GM19238 (cell line): ENCODE results near the gene FOXR1.
"Not testable (repeated sequence)": the region's sequence is repeated elsewhere in the genome, so short reads cannot be mapped to it uniquely, and the experiment has no call there.

Source experiments
- DNase-seq: peaks from one replicate; pipeline ENCODE4 v3.0.0; 2011; ENCODE audit warnings: low spot score; ENCODE audit not compliant: insufficient read length

FOXR1 gene

DNA sequence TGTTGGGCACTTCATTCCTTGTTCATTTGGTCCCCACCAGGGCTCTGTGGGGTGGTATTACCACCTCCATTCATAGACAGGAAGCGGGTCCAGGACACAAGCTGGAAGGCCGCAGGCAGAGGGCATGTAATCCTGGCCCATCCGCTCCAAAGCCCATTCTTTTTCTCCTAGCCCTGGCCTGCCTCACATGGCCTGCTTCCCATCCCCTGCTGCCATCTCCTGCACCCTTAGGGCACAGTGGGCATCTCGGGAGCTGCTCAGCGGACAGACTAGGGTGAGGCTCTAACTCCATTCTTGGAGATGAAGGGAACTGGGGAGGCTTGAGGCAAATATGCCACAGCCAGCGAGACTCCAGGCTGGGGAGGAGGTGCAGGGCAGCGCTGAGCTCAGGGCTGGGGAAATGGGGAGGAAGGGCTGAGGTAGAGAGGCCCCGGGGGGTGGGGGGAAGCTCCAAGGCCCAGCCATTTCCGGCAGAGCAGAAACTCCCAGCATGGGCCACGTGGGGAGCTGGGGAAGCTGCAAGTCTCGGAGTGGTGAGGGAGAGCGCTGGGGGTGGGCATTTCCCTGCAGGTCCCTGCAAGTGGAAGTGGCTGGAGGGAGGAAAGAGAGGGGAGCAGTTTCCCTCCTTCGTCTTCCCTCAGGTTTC is 31.5 kb upstream of the FOXR1 start:
- DNase-seq, result peak; percentile 62

DNA sequence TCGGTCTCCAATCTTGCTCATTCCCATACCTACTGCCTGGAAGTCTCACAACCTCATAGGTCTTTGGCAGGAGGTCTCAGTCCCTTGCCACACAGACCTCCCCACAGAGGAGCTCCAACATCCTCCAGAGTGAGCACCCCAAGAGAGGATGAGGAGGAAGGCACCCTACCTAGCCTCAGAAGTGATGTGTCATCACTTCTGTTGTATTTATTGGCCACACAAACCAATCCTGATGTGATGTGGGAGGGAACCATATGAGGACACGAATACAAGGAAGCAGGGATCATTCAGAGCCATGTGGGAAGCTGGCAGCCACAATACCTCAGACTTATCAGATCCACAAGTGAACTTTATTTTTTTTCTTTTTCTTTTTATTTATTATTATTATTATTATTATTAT is 24.5 kb upstream of the FOXR1 start:
- no peak for DNase-seq

DNA sequence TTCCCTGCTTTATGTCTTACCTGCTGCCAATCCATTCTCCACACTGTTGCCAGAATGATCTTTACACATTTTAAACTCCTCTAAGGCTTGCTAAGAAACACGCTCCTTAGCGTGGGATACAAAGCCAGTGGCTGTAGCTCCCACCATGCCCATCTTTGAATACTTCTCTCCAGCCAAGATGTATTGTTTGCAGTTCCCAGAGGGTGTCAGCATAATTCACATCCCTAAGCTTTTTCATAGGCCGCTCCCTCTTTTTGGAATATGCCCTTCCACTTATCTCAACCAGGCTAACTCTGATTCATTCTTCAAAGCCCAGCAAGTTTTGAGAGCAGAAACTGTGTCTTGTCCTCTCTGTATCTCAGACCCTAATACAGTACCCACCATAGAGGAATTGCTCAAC is 23.6 kb upstream of the FOXR1 start:
- DNase-seq, result no peak

DNA sequence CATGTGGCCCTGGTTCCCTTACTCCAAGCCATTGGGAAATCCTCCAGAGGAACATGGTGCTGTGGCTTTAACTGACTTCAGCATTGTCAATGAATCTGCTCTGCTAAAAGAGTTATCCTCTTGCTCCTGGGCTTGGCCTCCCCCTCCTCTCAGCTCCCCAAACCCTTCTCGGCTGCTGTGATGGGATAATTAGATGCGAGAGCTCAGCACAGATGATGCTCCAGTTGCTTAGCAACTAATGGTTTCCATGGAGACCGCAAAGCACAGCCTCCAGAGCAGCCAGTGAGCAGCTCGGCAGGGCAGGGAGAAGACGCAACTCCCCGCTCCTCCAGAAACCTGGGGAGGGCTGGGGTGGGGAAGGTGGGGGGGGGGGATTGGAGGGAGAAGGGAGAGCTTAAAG is 18.3 kb upstream of the FOXR1 start:
- DNase-seq, result no peak

DNA sequence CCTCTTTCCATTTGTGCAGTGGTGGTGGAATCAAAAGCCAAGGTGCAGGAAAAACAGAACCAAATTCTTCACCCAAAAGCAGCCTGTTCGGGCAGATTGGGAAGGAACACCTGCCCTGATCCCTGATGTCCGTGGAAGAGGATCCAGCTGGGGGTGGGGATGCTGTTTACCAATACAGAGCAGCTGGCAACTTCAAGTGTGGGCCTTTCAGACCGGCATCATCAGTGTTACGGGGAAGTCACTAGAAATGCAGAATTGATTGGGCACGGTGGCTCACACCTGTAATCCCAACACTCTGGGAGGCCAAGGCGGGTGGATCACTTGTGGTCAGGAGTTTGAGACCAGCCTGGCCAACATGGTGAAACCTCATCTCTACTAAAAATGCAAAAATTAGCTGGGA is 17.6 kb upstream of the FOXR1 start:
- DNase-seq, result not testable (repeated sequence)

DNA sequence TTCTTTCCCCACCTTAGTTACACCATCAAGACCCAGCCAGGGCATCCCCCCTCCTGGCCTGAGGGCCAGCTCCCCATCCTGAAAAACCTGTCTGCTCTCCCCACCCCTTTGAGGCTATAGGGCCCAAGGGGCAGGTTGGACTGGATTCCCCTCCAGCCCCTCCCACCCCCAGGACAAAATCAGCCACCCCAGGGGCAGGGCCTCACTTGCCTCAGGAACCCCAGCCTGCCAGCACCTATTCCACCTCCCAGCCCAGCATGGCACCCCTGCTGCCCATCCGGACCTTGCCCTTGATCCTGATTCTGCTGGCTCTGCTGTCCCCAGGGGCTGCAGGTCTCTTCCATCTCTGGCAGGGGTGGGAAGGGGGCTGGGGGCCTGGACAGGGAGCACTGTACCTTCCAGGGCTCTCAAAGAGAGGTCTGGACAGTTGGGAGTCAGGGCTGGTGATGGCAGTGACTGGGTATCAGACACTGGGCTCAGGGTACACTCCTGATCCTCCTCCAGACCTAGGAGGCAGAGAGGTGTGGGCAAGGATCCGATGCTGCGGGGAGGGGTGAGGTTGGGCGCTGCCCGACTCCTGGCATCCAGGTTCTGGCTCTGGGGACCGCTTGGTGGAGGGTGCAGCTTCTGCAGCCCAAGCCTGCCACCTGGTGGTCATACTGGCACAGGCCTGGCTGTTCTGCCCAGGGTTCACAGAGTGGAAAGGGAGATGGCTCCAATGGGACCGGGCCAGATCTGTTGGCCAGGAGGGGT is 15.3 kb upstream of the FOXR1 start, which contains the start of gene UPK2:
Gene UPK2 (plus strand): TSS at position 205 of the 753 bp plus-strand sequence. CDS start 53 bp downstream, at position 258.
- peak; percentile 89 for DNase-seq

DNA sequence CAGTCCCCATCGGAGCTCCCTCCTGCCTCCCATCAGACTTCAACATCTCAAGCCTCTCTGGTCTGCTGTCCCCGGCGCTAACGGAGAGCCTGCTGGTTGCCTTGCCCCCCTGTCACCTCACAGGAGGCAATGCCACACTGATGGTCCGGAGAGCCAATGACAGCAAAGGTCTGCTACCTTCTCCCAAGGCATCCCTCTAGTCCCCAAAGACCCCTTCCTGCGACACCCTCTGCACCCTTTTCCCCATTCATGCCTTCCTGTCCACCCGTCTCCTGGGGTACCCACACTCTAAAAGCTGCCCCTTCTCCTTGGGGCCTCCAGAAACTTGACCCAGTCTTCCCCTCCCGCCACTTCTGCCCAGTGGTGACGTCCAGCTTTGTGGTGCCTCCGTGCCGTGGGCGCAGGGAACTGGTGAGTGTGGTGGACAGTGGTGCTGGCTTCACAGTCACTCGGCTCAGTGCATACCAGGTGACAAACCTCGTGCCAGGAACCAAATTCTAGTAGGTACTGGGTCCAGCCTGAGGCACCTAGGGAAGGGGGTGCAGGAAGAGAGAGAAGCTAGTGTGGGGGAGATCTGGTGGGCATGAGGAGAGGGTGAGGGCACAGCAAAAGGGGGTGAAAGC is 14.6 kb upstream of the FOXR1 start:
- no peak for DNase-seq

DNA sequence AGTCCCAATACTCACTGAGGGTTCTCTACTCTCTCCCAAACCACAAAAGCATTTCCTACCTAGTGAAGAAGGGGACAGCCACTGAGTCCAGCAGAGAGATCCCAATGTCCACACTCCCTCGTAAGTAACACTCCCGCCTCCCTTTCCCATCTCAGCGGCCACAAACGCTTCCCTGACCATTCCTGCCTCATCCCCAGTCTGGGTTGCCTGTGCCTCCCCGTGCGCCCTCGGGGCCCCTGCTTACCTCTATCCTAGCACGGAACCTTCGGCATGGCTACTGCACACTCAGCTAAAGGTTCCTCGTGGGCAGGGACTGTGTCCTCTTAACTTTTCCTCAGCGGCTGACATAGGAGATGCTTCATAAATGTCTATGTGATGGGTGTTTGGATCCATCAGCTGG is 14.0 kb upstream of the FOXR1 start:
- no peak for DNase-seq

DNA sequence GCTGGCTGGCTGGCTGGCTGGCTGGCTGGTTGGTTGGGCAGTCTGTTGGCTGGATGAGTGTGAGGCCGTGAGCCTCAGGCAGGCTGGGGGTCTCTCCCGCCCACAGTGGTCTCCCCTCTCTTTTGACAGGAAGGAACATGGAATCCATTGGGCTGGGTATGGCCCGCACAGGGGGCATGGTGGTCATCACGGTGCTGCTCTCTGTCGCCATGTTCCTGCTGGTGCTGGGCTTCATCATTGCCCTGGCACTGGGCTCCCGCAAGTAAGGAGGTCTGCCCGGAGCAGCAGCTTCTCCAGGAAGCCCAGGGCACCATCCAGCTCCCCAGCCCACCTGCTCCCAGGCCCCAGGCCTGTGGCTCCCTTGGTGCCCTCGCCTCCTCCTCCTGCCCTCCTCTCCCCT is 13.6 kb upstream of the FOXR1 start:
- DNase-seq, result no peak

DNA sequence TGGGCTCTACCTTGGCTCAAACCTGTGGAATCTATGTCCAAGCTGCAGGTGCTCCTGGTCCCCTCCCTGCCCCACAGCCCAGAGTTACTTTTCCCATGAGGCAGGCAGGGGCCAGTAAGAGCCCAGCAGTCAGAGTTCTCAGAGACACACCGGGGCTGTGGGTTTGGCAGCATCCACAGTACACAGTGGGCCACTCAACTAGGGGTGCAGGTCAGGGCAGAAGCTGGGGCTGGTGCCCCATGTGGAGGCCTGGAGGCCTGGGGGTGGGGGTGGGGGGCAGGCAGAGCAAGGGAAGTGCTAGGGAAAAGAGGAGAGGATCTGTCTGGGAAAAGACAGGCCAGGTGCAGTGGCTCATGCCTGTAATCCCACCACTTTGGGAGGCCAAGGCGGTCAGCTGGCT is 13.0 kb upstream of the FOXR1 start:
- DNase-seq, result no peak

DNA sequence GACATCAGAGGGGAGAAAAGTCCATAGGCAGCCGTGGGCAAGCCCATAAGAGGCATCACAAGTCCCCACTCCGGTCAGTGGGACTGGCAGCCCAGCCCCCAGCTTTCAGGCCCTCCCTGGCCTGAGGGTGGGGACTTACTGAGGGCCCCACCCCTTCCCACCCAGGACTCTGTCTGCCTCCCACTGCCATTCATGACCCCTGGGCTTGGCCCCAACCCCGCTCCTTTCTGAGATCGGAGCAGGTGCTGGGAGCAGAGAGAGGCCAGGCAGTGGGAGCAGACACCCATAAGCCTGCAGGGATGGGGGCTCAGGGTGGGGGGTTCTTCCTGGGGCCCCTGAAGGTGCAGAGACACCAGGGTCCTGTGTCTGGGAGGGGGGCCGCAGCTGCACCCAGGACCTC is 10.4 kb upstream of the FOXR1 start:
- no peak for DNase-seq

DNA sequence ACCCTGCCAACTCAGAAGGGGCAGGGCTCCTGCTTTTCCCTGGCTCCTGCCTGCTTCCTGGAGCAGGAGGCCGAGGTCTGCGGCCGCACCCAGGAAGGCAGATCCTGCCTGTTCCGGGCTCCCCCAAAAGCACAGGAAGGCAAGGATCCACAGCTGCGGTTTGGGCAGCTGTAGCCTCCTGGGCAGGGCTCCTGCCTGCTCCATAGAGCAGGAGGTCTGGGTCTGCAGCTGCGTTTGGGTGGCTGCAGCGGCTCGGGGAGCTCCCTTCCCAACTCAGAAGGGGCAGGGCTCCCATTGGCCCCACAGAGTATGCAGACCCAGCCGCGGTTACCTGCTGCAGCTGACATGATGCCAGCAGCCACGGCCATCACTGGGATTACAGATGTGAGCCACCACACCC is 10.0 kb upstream of the FOXR1 start:
- DNase-seq, result no peak

DNA sequence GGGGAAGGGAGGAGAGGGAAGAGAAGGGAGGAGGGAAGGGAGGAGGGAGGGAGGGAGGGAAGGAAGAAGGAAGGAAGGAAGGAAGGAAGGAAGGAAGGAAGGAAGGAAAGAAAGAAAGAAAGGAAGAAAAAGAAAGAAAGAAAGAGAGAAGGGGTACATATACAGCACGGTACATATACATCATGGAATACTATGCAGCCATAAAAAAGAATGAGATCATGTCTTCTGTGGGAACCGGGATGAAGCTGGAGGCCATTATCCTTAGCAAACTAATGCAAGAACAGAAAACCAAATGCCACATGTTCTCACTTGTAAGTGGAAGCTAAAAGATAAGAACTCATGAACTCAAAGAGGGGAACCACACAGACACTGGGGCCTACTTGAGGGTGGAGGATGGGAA is 2.1 kb upstream of the FOXR1 start:
- not testable (repeated sequence) for DNase-seq

DNA sequence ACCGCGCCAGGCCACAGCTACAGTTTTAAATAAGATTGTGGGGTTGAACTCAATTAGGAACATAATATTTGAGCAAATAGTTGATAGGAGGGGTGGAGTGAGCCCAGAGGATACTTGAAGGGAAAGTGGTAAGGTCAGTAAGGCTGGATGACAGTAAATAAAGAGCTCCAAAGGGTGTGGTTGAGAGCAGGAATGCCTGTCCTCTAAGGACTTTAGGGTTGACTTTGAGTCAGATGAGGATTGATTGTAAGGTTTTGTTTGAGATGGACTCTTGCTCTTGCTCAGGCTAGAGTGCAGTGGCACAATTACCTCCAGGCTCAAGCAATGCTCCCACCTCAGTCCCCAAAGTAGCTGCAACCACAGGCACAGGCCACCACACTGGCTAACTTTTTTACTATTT is 2.4 kb downstream of the FOXR1 start:
- DNase-seq, result no peak

DNA sequence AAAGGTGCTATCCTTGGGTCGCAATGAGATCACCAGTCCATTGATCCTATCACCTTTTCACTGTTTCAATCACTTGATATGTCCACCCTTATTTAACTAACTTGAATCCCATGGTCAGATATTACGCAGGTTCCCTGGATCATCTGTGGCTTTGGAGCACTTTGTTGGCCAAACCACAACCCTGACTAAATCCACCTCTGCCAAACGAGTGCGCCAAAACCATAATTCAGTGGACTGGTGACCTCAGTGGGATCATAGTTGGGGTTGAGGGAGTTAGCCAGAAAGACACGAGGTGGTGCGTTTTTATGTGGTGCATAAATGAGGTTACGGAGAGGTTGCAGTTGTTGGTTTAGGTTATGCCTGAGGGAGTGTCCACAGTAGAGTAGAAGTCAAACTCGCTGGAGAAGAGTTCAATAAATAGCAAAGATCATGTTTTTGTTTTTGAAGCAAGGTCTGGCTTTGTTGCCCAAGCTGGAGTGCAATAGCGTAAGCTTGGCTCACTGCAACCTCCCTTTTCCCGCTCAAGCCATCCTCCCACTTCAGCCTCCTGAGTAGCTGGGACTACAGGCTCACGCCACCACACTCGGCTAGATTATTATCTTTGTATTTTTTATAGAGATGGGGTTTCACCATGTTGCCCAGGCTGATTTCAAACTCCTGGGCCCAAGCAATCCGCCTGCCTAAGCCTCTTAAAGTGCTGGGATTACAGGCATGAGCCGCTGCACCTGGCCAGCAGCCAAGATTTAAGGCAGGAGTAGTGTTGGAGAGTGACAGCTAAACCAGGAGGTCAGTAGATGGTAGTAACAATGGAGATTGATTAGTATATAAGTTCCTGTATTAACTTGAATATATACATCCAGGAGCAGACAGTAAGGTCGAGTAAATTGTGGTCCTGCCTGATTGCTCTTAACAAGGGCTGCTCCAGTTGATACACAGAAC is 4.5 kb downstream of the FOXR1 start:
- no peak for DNase-seq

DNA sequence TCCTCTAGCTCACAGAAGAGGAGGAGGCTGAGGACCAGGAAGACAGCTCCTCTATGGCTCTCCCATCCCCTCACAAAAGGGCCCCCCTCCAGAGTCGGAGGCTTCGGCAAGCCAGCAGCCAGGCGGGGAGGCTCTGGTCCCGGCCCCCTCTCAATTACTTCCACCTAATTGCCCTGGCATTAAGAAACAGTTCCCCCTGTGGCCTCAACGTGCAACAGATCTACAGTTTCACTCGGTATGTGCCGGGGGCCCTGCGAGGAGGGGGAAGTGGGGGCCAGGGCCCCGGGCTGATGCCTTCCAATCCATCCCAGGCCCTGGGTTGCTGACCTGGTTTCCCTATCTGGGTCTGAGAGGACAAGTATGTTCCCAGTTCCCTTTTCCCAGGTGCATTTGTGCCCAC is 7.9 kb downstream of the FOXR1 start:
- DNase-seq, result no peak

DNA sequence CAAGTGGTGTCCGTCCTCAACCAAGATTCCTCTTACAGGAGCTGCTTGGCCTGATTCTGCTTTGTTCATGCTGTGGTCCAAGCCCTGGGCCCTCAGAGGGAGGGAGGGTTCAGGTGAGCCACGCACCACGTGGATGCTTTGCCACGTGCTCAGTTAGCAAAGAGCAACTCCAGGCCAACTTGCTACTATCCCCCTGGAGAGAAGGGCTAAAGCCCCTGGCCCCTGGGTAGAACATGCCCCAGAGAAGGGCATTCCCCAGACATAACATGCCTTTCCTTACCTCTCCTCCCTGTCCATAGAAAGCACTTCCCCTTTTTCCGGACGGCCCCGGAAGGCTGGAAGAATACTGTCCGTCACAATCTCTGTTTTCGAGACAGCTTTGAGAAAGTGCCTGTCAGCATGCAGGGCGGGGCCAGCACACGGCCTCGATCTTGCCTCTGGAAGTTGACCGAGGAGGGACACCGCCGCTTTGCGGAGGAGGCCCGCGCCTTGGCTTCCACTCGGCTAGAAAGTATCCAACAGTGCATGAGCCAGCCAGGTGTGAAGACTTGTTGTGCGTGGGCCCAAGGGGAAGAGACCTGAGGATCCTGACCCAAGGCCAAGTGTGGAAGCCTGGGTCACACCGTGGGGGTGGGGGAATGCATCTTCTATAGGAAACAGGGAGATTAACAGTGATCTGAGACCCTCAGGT is 8.8 kb downstream of the FOXR1 start:
- DNase-seq, result no peak

DNA sequence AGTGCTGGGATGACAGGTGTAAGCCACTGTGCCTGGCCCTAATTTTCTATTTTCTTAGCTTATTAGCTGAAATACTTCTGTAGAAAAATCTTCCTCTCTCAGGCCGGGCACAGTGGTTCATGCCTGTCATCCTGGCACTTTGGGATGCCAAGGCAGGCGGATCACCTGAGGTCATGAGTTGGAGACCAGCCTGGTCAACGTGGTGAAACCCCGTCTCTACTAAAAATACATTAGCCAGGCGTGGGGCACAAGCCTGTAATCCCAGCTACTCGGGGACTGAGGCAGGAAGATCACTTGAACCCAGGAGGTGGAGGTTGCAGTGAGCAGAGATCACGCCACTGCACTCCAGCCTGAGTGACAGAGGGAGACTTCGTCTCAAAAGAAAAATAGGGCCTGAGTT is 12.8 kb downstream of the FOXR1 start:
- DNase-seq, result not testable (repeated sequence)

DNA sequence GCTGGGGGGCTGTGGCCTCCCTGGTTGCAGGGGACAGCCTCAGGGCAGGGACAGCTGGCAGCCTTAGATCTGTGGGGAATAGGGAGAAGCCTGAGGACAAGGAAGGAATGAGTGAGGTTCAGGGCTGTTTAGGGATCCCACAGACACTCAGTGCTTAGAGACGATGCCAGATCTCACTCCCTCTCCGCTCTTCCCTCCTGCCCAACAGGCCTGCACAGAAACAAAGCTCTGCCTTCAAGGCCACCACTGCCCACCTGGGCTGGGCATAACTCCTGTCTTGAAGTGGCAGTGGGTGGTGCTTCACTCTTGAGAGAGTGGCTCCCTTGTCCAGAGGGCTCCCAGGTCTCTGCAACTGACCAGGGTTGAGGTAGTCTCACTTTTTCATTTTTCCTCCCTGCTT is 13.3 kb downstream of the FOXR1 start:
- DNase-seq, result no peak

DNA sequence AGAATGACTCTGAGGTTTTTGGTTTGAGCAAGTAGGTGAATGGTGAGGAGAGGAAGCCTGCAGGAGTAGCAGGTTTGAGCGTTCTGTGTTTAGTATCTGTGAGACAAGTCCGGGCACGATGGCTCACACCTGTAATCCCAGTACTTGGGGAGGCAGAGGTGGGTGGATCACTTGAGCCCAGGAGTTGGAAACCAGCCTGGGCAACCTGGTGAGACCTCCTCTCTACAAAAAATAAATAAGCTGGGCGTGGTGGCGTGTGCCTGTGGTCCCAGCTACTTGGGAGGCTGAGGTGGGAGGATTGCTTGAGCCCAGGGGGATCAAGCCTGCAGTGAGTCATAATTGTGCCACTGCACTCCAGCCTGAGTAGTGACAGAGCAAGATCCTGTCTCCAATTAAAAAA is 16.7 kb downstream of the FOXR1 start:
- no peak for DNase-seq

DNA sequence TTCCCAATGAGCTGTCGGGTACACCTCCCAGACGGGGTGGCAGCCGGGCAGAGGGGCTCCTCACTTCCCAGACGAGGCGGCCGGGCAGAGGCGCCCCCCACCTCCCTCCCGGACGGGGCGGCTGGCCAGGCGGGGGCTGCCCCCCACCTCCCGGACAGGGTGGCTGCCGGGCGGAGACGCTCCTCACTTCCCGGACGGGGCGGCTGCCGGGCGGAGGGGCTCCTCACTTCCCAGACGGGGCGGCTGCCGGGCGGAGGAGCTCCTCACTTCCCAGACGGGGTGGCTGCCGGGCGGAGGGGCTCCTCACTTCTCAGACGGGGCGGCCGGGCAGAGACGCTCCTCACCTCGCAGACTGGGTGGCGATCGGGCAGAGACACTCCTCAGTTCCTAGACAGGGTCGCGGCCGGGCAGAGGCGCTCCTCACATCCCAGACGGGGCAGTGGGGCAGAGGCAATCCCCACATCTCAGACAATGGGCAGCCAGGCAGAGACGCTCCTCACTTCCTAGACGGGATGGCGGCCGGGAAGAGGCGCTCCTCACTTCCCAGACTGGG is 20.0 kb downstream of the FOXR1 start:
- not testable (repeated sequence) for DNase-seq
